ENCODE data around the gene FHIP1B.

FHIP1B gene

GRCh38 chr11:6238902-6239301 lies 4.5 kb upstream of the FHIP1B start, which contains the start of gene CNGA4:
CNGA4 (plus strand) TSS chr11:6239089; CDS start chr11:6239207, 118 bp downstream.
- no peak for DNase-seq (ENCODE audit: low spot score)

GRCh38 chr11:6237761-6238302 lies 3.4 kb upstream of the FHIP1B start:
- no peak for DNase-seq (ENCODE audit: low spot score)

- no peak for DNase-seq (ENCODE audit: low spot score)
Observed at GRCh38 chr11:6237266-6237665, 2.8 kb upstream of the FHIP1B start.

GRCh38 chr11:6233984-6234386 lies 451 bp downstream of the FHIP1B start:
- DNase-seq (ENCODE audit: low spot score), result no peak

GRCh38 chr11:6232899-6233298 lies 1.5 kb downstream of the FHIP1B start:
- DNase-seq (ENCODE audit: low spot score), result peak; percentile 40

- DNase-seq (ENCODE audit: low spot score), result no peak
Observed at GRCh38 chr11:6229911-6230310, 4.5 kb downstream of the FHIP1B start.

GRCh38 chr11:6228520-6228919 lies 5.9 kb downstream of the FHIP1B start:
- DNase-seq (ENCODE audit: low spot score), result no peak

- no peak for DNase-seq (ENCODE audit: low spot score)
Observed at GRCh38 chr11:6225896-6226295, 8.5 kb downstream of the FHIP1B start.

GRCh38 chr11:6225024-6225423 lies 9.4 kb downstream of the FHIP1B start:
- no peak for DNase-seq (ENCODE audit: low spot score)

GRCh38 chr11:6224421-6224820 lies 10.0 kb downstream of the FHIP1B start:
- DNase-seq (ENCODE audit: low spot score), result no peak

- DNase-seq (ENCODE audit: low spot score), result no peak
Observed at GRCh38 chr11:6223854-6224253, 10.6 kb downstream of the FHIP1B start.

- DNase-seq (ENCODE audit: low spot score), result no peak
Observed at GRCh38 chr11:6219359-6219758, 15.1 kb downstream of the FHIP1B start.

GRCh38 chr11:6217722-6218121 lies 16.7 kb downstream of the FHIP1B start:
- DNase-seq (ENCODE audit: low spot score), result no peak

- DNase-seq (ENCODE audit: low spot score), result no peak
Observed at GRCh38 chr11:6216501-6216900, 17.9 kb downstream of the FHIP1B start.

- no peak for DNase-seq (ENCODE audit: low spot score)
Observed at GRCh38 chr11:6214530-6214929, 19.9 kb downstream of the FHIP1B start.

GRCh38 chr11:6210274-6210955 lies 24.0 kb downstream of the FHIP1B start:
- no peak for DNase-seq (ENCODE audit: low spot score)

GRCh38 chr11:6209801-6210200 lies 24.6 kb downstream of the FHIP1B start:
- DNase-seq (ENCODE audit: low spot score), result no peak

- no peak for DNase-seq (ENCODE audit: low spot score)
Observed at GRCh38 chr11:6206456-6207180, 27.8 kb downstream of the FHIP1B start.

GRCh38 chr11:6205366-6205765 lies 29.1 kb downstream of the FHIP1B start, which contains the start of gene C11orf42:
C11orf42 (plus strand) TSS chr11:6205557; CDS start chr11:6205616, 59 bp downstream.
- no peak for DNase-seq (ENCODE audit: low spot score)

GRCh38 chr11:6204706-6205105 lies 29.7 kb downstream of the FHIP1B start:
- DNase-seq (ENCODE audit: low spot score), result no peak

GRCh38 chr11:6203327-6203726 lies 31.1 kb downstream of the FHIP1B start:
- DNase-seq (ENCODE audit: low spot score), result no peak

GRCh38 chr11:6202041-6202440 lies 32.4 kb downstream of the FHIP1B start:
- no peak for DNase-seq (ENCODE audit: low spot score)

GRCh38 chr11:6201481-6201880 lies 33.0 kb downstream of the FHIP1B start:
- DNase-seq (ENCODE audit: low spot score), result no peak

Measured in hematopoietic multipotent progenitor cell treated with erythropoietin and hydrocortisone succinate and interleukin-3 and kit ligand, for 17 days (in vitro differentiated cells).